HEK293 (cell line): ENCODE data around the gene ARAP1.
"Not testable (repeated sequence)": the region's sequence is repeated elsewhere in the genome, so short reads cannot be mapped to it uniquely, and the experiment has no call there.

Experiments
- CTCF ChIA-PET: fragments of 350-600 bp; formaldehyde crosslinking; extraction: SDS; loops from one replicate; lab custom pipeline; 2021; ENCODE audit warnings: antibody characterized with exemption; lab: Yijun Ruan, JAX
- POLR2A ChIA-PET: fragments of 300-600 bp; formaldehyde crosslinking; extraction: SDS; loops from one replicate; lab custom pipeline; 2020; ENCODE audit warnings: antibody characterized with exemption, inconsistent platforms; lab: Yijun Ruan, JAX
- H3K27ac ChIP-seq: fragments of 200-500 bp; sonication (Bioruptor generic); 2 replicates; pipeline ENCODE4 v1.5.1; 2014; ENCODE audit warnings: low read depth, low read length, control low read depth, inconsistent platforms; ENCODE audit errors: extremely low read depth
- H3K36me3 ChIP-seq, 2 experiments: fragments of 200-500 bp in 1 of 2; sonication (Bioruptor generic) in 1 of 2; 1 replicate in 1 of 2; 2 replicates in 1 of 2; pipeline ENCODE4 v1.5.1; 2014 to 2017; ENCODE audit warnings: inconsistent platforms in 2 of 2, low read length in 2 of 2; ENCODE audit not compliant: control insufficient read depth in 2 of 2, insufficient read depth in 1 of 2
- H3K4me1 ChIP-seq: fragments of 200-500 bp; sonication (Bioruptor generic); 2 replicates; pipeline ENCODE4 v1.5.1; 2014; ENCODE audit warnings: mild to moderate bottlenecking, low read length, inconsistent platforms; ENCODE audit not compliant: control insufficient read depth, insufficient read depth
- H3K4me3 ChIP-seq: 2 replicates; pipeline ENCODE4 v1.5.1; 2011; ENCODE audit warnings: low read depth, mild to moderate bottlenecking, control low read depth, low read length, moderate library complexity
- H3K9me3 ChIP-seq: fragments of 200-500 bp; sonication (Bioruptor generic); 2 replicates; pipeline ENCODE4 v1.5.1; 2014; ENCODE audit warnings: low read depth, low read length, inconsistent platforms; ENCODE audit not compliant: control insufficient read depth, insufficient read depth
- GLIS1 ChIP-seq: fragments of 450-650 bp; formaldehyde crosslinking; IDR thresholded peaks from 2 replicates; pipeline ENCODE4 v1.5.1; 2016; ENCODE audit warnings: missing biosample characterization, missing genetic modification characterization
- KLF8 ChIP-seq: fragments of 450-650 bp; formaldehyde crosslinking; IDR thresholded peaks from 2 replicates; pipeline ENCODE4 v1.5.1; 2016; ENCODE audit warnings: missing biosample characterization, missing genetic modification characterization
- MZF1 ChIP-seq: fragments of 450-650 bp; formaldehyde crosslinking; IDR thresholded peaks from 2 replicates; pipeline ENCODE4 v1.5.1; 2017; ENCODE audit warnings: missing biosample characterization, missing genetic modification characterization, borderline replicate concordance
- ZIC2 ChIP-seq: fragments of 450-650 bp; formaldehyde crosslinking; IDR thresholded peaks from 2 replicates; pipeline ENCODE4 v1.5.1; 2016; ENCODE audit warnings: missing biosample characterization, missing genetic modification characterization
- ZNF112 ChIP-seq: fragments of 450-650 bp; formaldehyde crosslinking; IDR thresholded peaks from 2 replicates; pipeline ENCODE4 v1.5.0; 2017; ENCODE audit warnings: missing biosample characterization, missing genetic modification characterization
- ZNF324 ChIP-seq: fragments of 450-650 bp; formaldehyde crosslinking; IDR thresholded peaks from 2 replicates; pipeline ENCODE4 v1.5.1; 2016; ENCODE audit warnings: missing biosample characterization, missing genetic modification characterization
- ZNF335 ChIP-seq: fragments of 450-650 bp; formaldehyde crosslinking; conservative IDR thresholded peaks from 2 replicates; pipeline ENCODE4 v1.5.1; 2016; ENCODE audit warnings: missing biosample characterization, missing genetic modification characterization
- ZNF544 ChIP-seq: fragments of 450-650 bp; formaldehyde crosslinking; IDR thresholded peaks from 2 replicates; pipeline ENCODE4 v1.5.0; 2017; ENCODE audit warnings: missing biosample characterization, missing genetic modification characterization
- ZNF571 ChIP-seq: fragments of 450-650 bp; formaldehyde crosslinking; IDR thresholded peaks from 2 replicates; pipeline ENCODE4 v1.5.0; 2017; ENCODE audit warnings: missing biosample characterization, missing genetic modification characterization
- ZSCAN23 ChIP-seq: fragments of 450-650 bp; formaldehyde crosslinking; IDR thresholded peaks from 2 replicates; pipeline ENCODE4 v1.5.1; 2016; ENCODE audit warnings: missing biosample characterization, missing genetic modification characterization
- TF ChIP-seq, protein P1 (sequence below): fragments of 450-650 bp; formaldehyde crosslinking; IDR thresholded peaks from 2 replicates; pipeline ENCODE4 v1.5.1; 2016; ENCODE audit warnings: missing biosample characterization, missing genetic modification characterization

The ARAP1 gene

DNA sequence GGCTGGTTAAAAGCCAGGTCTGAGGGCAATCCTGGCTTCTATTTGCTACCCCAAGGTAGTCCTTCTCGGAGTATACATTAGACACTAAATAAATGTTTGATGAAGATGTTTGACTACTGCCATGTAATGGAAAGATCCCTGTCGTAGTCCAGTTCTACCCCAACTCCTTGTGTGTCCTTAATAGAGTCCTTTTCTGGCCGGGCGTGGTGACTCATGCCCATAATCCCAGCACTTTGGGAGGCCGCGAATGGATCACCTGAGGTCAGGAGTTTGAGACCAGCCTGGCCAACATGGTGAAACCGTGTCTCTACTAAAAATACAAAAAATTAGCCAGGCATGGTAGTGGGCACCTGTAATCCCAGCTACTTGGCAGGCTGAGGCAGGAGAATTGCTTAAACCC is 39.0 kb upstream of the ARAP1 start:
- 0 out of 2 replicates have a peak, but pooled peaks have one; percentile 36 for TF ChIP-seq ZNF335 (tag by site-specific recombination)
- TF ChIP-seq, all 188 proteins: peak for 1; not testable (repeated sequence) for 187
- H3K4me1 ChIP-seq, CTCF ChIA-PET: not testable (repeated sequence)

DNA sequence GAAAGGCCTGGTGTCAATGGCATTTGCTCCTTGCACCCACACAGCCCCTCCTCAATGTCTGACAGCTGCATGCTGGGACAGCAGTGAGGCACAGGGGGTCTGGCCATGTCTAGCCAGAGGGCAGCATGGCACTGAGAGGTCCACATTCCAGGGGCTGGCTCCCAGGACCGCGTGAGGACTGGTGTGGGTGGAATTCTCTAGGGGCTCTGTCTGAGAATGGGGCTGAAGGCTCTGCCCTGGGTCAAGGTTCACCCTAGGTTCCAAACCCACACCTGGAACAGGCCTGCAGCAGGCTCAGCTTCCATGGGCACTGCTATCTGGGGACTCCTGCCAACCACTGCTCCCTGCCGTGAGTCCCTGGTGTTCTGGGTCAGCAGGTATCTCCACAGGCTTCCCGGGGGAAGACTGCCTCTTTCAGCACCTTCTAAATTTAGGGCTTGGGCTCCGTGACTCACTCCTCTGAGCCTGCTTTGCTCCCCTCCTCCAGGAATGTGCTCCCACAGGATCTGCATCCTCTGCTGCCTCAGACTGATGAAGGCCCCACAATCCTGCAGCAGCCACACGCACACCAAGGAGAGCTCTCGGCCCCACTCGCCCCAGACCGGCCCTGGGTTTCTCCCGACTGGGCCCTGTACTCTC is 37.4 kb upstream of the ARAP1 start:
- no peaks in the 10 kb centered on the region for H3K36me3 ChIP-seq
- no peak overlapping the region for H3K4me3 ChIP-seq
- CTCF ChIA-PET, result interaction anchor here (0.6 to 2.5 kb wide), 2 partner anchors 65 to 569 kb away, joined by 3 to 15 read pairs; no protein-coding TSS in a partner anchor
- POLR2A ChIA-PET, result no interaction called here
- H3K27ac ChIP-seq, result no peak overlapping the region
- TF ChIP-seq GLIS1 (tag by site-specific recombination) (peak; percentile 23; the same call in 1 of the 2 replicates), ZSCAN23 (tag by site-specific recombination) (no peak), ZIC2 (tag by site-specific recombination) (peak; percentile 84)
- H3K9me3 ChIP-seq, result no peaks in the 10 kb centered on the region
- H3K4me1 ChIP-seq, result no peaks in the 10 kb centered on the region

More for the DNA sequence above, 39.0 kb upstream of the ARAP1 start:
- H3K36me3 ChIP-seq, H3K27ac ChIP-seq, H3K9me3 ChIP-seq, H3K4me3 ChIP-seq, POLR2A ChIA-PET: not testable (repeated sequence)

DNA sequence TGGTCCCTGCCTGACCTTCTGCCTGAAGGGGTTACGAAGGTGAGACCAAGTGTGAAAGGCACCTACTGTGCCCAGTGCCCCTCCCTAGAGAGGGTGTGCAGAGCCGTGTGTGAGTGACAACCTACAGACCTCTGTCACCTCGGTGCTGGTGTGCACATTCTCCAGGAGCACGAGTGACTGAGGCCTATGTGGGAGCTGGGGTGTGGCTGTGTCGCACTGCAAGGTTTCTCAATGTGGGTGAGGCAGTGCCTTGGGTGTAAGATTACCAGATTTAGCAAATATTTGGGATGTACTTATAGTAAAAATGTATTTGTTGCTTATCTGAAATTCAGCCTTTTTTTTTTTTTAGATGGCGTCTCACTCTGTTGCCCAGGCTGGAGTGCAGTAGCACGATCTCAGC is 36.0 kb upstream of the ARAP1 start:
- Histone ChIP-seq H3K36me3 (no peaks in the 10 kb centered on the region), H3K4me1 (no peaks in the 10 kb centered on the region), H3K4me3 (no peak overlapping the region), H3K9me3 (no peaks in the 10 kb centered on the region), H3K27ac (no peak overlapping the region)
- no peak for TF ChIP-seq ZNF544 (tag by site-specific recombination)
- TF ChIP-seq KLF8 (tag by site-specific recombination), result no peak
- TF ChIP-seq ZNF571 (tag by site-specific recombination), result no peak
- ChIA-PET CTCF (interaction anchor here (2.5 kb wide), 1 partner anchor 64 kb away, joined by 15 read pairs; no protein-coding TSS in a partner anchor), POLR2A (no interaction called here)

DNA sequence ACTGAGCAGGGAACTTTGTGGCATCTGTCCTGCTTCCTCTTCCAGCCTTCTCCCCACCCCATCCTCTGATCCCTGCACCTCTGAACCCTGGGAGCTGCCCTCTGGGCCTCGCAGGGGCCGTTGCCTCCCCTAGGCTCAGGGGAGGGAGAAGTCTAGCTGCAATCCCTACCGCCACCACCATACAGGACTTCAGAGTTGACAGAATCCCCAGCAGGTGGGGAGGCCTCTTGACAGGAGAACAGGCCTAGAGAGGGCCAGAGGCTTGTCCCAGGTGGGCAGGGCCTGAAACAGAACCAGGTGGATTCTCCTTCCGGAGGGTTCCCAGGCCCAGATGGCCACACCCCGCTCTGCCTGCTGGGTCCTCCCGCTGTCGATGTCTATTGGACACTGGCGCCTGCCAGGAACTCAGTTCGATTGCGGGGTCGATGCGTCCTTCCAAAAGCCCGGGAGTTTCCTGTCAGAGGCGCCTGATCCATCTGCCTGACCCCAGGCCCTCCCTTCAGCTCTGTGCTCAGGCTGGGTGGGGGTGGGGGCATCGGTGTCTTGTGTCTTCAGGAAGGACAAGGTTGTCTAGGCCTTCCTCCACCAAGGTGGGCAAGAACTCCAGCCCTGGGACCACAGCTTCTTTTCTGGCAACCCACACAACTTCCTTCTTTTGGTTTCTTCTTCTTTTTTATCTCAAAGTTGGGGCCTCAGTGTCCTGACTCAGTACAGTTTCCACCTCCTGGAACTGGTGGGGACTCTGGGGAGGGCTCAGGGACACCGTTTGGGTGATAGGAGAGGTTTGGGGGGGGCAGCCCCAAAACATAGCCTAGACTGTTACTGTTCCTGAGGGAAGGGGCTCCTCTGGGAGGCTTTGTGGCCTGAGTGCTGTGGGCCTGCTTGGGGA is 35.3 kb upstream of the ARAP1 start:
- no peaks in the 10 kb centered on the region for H3K9me3 ChIP-seq
- no peak overlapping the region for H3K27ac ChIP-seq
- no peaks in the 10 kb centered on the region for H3K36me3 ChIP-seq
- no peaks in the 10 kb centered on the region for H3K4me1 ChIP-seq
- H3K4me3 ChIP-seq, result no peak overlapping the region
- ChIA-PET CTCF (interaction anchor here (0.7 kb wide), 1 partner anchor 74 kb away, joined by 3 read pairs; no protein-coding TSS in a partner anchor), POLR2A (interaction anchor here (1.0 kb wide), 1 partner anchor 62 kb away, joined by 5 read pairs; no protein-coding TSS in a partner anchor)
- 0 out of 2 replicates have a peak, but pooled peaks have one; percentile 24 for TF ChIP-seq GLIS1 (tag by site-specific recombination)
- TF ChIP-seq ZNF335 (tag by site-specific recombination), result peak; percentile 42
- TF ChIP-seq ZIC2 (tag by site-specific recombination), result peak; percentile 46; the same call in 1 of the 2 replicates
- TF ChIP-seq ZNF112 (tag by site-specific recombination), result no peak
- TF ChIP-seq, protein P1, sequence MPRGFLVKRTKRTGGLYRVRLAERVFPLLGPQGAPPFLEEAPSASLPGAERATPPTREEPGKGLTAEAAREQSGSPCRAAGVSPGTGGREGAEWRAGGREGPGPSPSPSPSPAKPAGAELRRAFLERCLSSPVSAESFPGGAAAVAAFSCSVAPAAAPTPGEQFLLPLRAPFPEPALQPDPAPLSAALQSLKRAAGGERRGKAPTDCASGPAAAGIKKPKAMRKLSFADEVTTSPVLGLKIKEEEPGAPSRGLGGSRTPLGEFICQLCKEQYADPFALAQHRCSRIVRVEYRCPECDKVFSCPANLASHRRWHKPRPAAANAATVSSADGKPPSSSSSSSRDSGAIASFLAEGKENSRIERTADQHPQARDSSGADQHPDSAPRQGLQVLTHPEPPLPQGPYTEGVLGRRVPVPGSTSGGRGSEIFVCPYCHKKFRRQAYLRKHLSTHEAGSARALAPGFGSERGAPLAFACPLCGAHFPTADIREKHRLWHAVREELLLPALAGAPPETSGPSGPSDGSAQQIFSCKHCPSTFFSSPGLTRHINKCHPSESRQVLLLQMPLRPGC (tag by site-specific recombination), result no peak
- TF ChIP-seq MZF1, result peak; percentile 78; the same call in 1 of the 2 replicates
- TF ChIP-seq ZNF324 (tag by site-specific recombination), result no peak
